CD1c-positive myeloid dendritic cell (primary cell): ENCODE measurements around the gene ZNF398.
A peak's percentile ranks its signal among the peaks of the same experiment; 100 is the strongest.
"Not testable (repeated sequence)": the region's sequence is repeated elsewhere in the genome, so short reads cannot be mapped to it uniquely, and the experiment has no call there.

Experiments
- DNase-seq: peaks from one replicate; pipeline ENCODE4 v3.0.0-alpha.2; 2016; ENCODE audit errors: extremely low spot score

ZNF398 gene

GRCh38 chr7:149147072-149147751 lies at the start of gene ZNF398:
Gene ZNF398 (plus strand): TSS chr7:149147453. CDS start chr7:149147743, 290 bp downstream.
- peak; percentile 91 for DNase-seq

- DNase-seq: no peak
Measured at GRCh38 chr7:149099058-149099457, 48.2 kb upstream of the ZNF398 start.

GRCh38 chr7:149100821-149101220 lies 46.4 kb upstream of the ZNF398 start:
- DNase-seq: no peak

GRCh38 chr7:149102666-149103065 lies 44.6 kb upstream of the ZNF398 start:
- no peak for DNase-seq

DNA sequence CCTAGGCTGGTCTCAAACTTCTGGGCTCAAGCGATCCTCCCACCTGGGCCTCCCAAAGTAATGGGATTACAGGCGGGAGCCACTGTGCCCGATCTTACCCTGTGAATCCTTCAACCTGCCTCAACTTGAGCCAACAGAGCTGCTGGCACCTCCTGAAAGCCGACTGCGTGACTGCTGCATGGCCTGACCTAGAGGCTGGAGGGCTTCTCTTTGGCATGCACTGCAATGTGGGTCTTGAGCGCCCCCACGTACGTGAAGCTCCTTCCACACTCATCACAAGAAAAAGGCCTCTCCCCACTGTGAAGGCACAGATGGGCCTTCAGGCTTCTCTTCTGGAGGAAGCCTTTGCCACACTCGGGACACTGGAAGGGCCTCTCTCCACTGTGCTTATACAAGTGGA lies 43.8 kb upstream of the ZNF398 start:
- no peak for DNase-seq

- no peak for DNase-seq
Measured at GRCh38 chr7:149104214-149104613, 43.0 kb upstream of the ZNF398 start.

DNA sequence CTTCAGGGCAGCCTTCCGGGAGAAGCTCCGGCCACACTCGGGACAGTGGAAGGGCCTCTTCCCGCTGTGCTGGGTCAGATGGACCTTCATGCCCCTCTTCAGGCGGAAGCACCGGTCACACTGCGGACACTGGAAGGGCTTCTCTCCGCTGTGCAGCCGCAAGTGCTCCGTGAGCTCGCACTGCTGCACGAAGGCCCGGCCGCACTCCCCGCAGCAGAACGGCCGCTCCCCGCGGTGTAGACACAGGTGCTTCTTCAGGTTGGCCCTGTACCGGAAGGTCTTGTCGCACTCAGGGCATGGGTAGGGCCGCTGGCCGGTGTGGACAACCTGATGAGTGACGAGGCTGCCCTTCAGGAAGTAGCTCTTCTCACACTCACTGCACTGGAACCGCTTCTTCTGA lies 42.5 kb upstream of the ZNF398 start:
- no peak for DNase-seq

GRCh38 chr7:149109969-149110368 lies 37.3 kb upstream of the ZNF398 start:
- DNase-seq: no peak

- no peak for DNase-seq
Measured at GRCh38 chr7:149125189-149125862, 21.9 kb upstream of the ZNF398 start.

- DNase-seq: peak; percentile 97
Measured at GRCh38 chr7:149125863-149126661, 21.2 kb upstream of the ZNF398 start, which contains the start of gene ZNF425. Gene ZNF425 (minus strand): TSS chr7:149126324. CDS start chr7:149126213, 111 bp downstream.

DNA sequence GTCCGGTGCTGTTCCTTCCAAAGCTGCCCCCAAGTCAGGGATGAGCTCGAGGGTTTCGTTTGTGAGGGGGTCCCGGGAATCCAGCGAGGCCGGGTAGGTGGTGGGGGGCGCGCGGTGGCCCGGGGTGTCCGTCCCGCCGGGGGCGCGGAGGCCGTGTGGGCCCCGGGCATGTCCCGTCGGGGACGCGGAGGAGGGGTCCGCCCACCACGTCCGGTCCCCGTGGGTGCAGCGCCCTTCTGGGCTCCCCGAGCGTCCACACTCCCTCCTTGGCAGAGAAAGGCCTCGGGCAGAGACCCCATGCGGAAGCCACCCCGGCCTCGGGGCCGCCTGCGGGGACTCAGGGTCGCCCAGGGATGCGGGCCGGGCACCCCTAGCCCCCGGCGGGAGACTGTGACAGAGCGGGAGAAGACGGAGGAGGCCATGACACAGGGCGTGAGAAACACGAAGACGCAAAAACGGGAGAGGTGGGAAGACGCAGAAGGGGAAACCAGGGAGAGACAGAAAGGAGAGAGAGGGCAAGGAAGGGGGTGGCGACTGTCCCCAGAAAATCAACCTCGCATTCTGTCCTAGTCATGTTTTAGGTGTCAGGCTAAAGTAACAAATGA lies 20.5 kb upstream of the ZNF398 start:
- DNase-seq: peak; percentile 55

DNA sequence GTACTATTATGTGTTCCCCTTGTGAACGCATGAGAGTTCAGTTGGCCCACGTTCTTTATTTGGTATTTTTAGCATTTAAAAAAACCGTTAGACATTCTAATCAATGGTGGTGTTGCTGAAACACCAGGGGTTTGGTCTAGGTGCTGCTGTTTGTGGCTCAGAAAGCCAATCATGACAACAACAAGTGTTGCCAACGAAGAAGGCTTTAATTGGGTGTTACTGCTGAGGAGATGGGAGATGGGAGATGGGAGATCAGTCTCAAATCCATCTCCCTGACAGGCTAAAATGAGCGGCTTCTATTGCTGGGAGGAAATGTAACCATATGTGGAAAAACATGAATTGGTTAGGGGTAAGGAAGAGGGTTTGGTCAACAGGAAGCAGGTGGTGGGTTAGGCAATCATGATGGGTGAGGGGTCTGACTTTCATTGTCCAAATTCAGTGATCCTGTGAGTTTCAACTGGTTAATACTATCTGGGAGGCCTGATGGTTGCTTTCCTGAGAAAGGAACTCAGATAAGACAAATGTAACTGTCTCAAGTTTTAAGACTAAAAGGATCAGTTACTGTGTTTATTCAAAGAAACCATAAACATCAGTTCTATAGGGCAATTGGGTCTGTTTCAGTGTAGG lies 16.6 kb upstream of the ZNF398 start:
- no peak for DNase-seq

DNA sequence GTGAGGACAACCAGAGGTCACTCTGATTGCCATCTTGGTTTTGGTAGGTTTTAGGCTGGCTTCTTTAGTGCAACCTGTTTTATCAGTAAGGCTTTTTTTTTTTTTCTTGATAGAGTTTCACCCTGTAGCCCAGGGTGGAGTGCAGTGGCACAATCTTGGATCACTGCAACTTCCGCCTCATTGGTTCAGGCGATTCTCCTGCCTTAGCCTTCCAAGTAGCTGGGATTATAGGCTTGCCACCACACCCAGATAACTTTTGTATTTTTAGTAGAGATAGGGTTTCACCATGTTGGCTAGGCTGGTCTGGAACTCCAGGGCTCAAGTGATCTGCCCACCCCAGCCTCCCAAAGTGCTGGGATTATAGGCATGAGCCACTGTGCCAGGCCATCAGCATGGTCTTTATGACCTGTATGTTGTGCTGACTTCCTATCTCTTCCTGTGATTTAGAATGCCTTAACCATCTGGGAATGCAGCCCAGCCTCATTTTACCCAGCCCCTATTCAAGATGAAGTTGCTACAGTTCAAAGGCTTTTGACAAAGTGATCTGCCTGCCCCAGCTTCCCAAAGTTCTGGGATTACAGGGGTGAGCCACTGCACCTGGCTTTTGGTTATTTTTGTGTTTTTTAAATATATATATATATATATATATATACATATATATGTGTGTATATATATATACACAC lies 14.1 kb upstream of the ZNF398 start:
- no peak for DNase-seq

- no peak for DNase-seq
Measured at GRCh38 chr7:149136118-149136517, 11.1 kb upstream of the ZNF398 start.

- DNase-seq: no peak
Measured at GRCh38 chr7:149140831-149141230, 6.4 kb upstream of the ZNF398 start.

DNA sequence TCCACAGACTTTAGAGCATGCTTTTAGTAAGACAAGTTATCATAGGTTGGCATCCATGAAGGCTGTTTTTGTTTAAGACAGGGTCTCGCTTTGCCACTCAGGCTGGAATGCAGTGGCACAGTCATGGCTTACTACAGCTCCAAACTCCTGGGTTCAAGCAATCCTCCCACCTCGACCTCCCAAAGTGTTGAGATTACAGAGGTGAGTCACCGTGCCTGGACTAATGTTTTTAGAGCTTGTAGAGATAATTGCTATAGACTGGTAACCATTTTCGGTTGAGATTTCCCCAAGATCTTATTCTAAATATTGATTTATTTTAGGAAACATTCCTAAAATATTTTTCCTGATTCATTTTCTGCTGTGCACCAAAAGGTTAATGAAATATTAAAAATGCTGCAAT lies 5.4 kb upstream of the ZNF398 start:
- no peak for DNase-seq

GRCh38 chr7:149144436-149144922 lies 2.8 kb upstream of the ZNF398 start:
- DNase-seq: not testable (repeated sequence)

- peak; percentile 34 for DNase-seq
Measured at GRCh38 chr7:149145031-149145845, 2.0 kb upstream of the ZNF398 start.

- peak; percentile 75 for DNase-seq
Measured at GRCh38 chr7:149147752-149148653, 750 bp downstream of the ZNF398 start.
